GM12878 (cell line): ENCODE data around the gene MCOLN2. TPM values are rescaled to one million over a fixed set of nuclear protein-coding genes. Genes with fewer than 3 reads are reported as not detected.

Experiments used
- ATAC-seq: fragments of 200-7000 bp; cut with Tn5 transposase; 3 replicates; pipeline ENCODE4 v1.9.1; 2020; ENCODE audit warnings: mild to moderate bottlenecking, moderate library complexity
- BruUV-seq: library from RNA; stranded (reverse); fragments of 400-500 nt; replicated peaks from 2 replicates; lab custom pipeline; 2021; lab: Mats Ljungman, UMichigan
- CTCF ChIA-PET: fragments of 300-600 bp; sonication (Branson Sonifier 250); formaldehyde crosslinking; extraction: SDS; loops from one replicate; lab custom pipeline; 2021; ENCODE audit warnings: inconsistent platforms; lab: Yijun Ruan, JAX
- POLR2A ChIA-PET: fragments of 350-600 bp; formaldehyde crosslinking; extraction: SDS; loops from one replicate; lab custom pipeline; 2021; ENCODE audit warnings: inconsistent platforms; lab: Charles Lee
- RAD21 ChIA-PET: fragments of 300-600 bp; sonication (Branson Sonifier 250); formaldehyde crosslinking; loops from one replicate; lab custom pipeline; 2023; ENCODE audit warnings: antibody characterized with exemption; ENCODE audit not compliant: unreplicated experiment; lab: Charles Lee
- SMC1A ChIA-PET: fragments of 300-600 bp; sonication (Branson Sonifier 250); formaldehyde crosslinking; loops from one replicate; lab custom pipeline; 2023; ENCODE audit not compliant: unreplicated experiment, uncharacterized antibody; lab: Charles Lee
- DNase-seq: peaks from one replicate; pipeline ENCODE4 v3.0.0-alpha.2; 2011; ENCODE audit warnings: low read depth, low spot score
- FAIRE-seq: peaks from 3 replicates; lab custom pipeline; 2011; peaks lifted over from hg19 to GRCh38; lab: Jason Lieb, UNC
- H2AFZ ChIP-seq: 2 replicates; pipeline ENCODE4 v1.6.0; 2011; ENCODE audit warnings: low read depth, low read length, control low read depth; ENCODE audit not compliant: control insufficient read depth
- H3K27ac ChIP-seq: 2 replicates; pipeline ENCODE4 v1.5.1; 2011; ENCODE audit warnings: control low read depth; ENCODE audit not compliant: control insufficient read depth, insufficient read depth
- H3K27me3 ChIP-seq, 2 experiments: replicated peaks in 1 of 2; 2 replicates each; pipeline versions ENCODE4 v1.6.0 to v1.6.1; 2011; ENCODE audit warnings: low read length in 1 of 2; ENCODE audit not compliant: control insufficient read depth in 2 of 2, insufficient read depth in 2 of 2
- H3K36me3 ChIP-seq, 2 experiments: 2 replicates each; pipeline ENCODE4 v1.5.1; 2011; ENCODE audit warnings: low read length in 1 of 2; ENCODE audit not compliant: control insufficient read depth in 2 of 2, insufficient read depth in 2 of 2
- H3K4me1 ChIP-seq: 2 replicates; pipeline ENCODE4 v1.6.1; 2011; ENCODE audit warnings: mild to moderate bottlenecking, low read length, moderate library complexity, mixed read lengths; ENCODE audit not compliant: control insufficient read depth, insufficient read depth
- H3K4me2 ChIP-seq: 2 replicates; pipeline ENCODE4 v1.6.0; 2011; ENCODE audit warnings: control low read depth; ENCODE audit not compliant: control insufficient read depth, insufficient read depth
- H3K4me3 ChIP-seq: fragments of 200-600 bp; sonication (generic); 2 replicates; pipeline ENCODE4 v1.5.1; 2016
- H3K79me2 ChIP-seq: 2 replicates; pipeline ENCODE4 v1.6.0; 2011; ENCODE audit warnings: low read length; ENCODE audit not compliant: control insufficient read depth, insufficient read depth
- H3K9ac ChIP-seq: 2 replicates; pipeline ENCODE4 v1.8.0; 2011; ENCODE audit warnings: low read length, control low read depth, mixed read lengths; ENCODE audit not compliant: control insufficient read depth, insufficient read depth
- H3K9me3 ChIP-seq: replicated peaks from 3 replicates; pipeline ENCODE4 v1.5.1; 2011; ENCODE audit warnings: mild to moderate bottlenecking, low read length; ENCODE audit not compliant: control insufficient read depth, insufficient read depth
- H4K20me1 ChIP-seq: 2 replicates; pipeline ENCODE4 v1.6.0; 2011; ENCODE audit not compliant: control insufficient read depth, insufficient read depth
- CHD1 ChIP-seq: IDR thresholded peaks from 2 replicates; pipeline ENCODE4 v1.6.1; 2012; ENCODE audit warnings: low read depth, low read length, improper control_type of control experiment
- CHD4 ChIP-seq: fragments of 200-600 bp; sonication (generic); IDR thresholded peaks from 2 replicates; pipeline ENCODE4 v1.6.1; 2016; ENCODE audit warnings: mild to moderate bottlenecking
- ESRRA ChIP-seq: IDR thresholded peaks from 2 replicates; pipeline ENCODE4 v1.6.1; 2012; ENCODE audit warnings: mild to moderate bottlenecking, low read length, improper control_type of control experiment
- GABPA ChIP-seq: IDR thresholded peaks from 2 replicates; pipeline ENCODE4 v1.6.1; 2014; ENCODE audit warnings: antibody characterized with exemption, low read depth, mild to moderate bottlenecking, inconsistent platforms
- MLLT1 ChIP-seq: fragments of 450-650 bp; IDR thresholded peaks from 2 replicates; pipeline ENCODE4 v1.6.1; 2016; ENCODE audit warnings: mild to moderate bottlenecking
- NRF1 ChIP-seq: conservative IDR thresholded peaks from 2 replicates; pipeline ENCODE4 v1.6.1; 2011; ENCODE audit warnings: mild to moderate bottlenecking, low read depth, low read length, improper control_type of control experiment
- PAX5 ChIP-seq: IDR thresholded peaks from 2 replicates; pipeline ENCODE4 v1.6.1; 2011; ENCODE audit warnings: low read depth, low read length, borderline replicate concordance
- PKNOX1 ChIP-seq: fragments of 450-650 bp; IDR thresholded peaks from 2 replicates; pipeline ENCODE4 v1.6.1; 2016; ENCODE audit warnings: mild to moderate bottlenecking
- RAD21 ChIP-seq: IDR thresholded peaks from 2 replicates; pipeline ENCODE4 v1.6.1; 2011; ENCODE audit warnings: mild to moderate bottlenecking, low read depth, low read length, moderate library complexity; ENCODE audit not compliant: insufficient read depth
- RBBP5 ChIP-seq: fragments of 200-600 bp; sonication (generic); conservative IDR thresholded peaks from 2 replicates; pipeline ENCODE4 v1.6.1; 2016
- RELB ChIP-seq: fragments of 450-650 bp; IDR thresholded peaks from 2 replicates; pipeline ENCODE4 v1.6.1; 2017; ENCODE audit warnings: low read depth, mild to moderate bottlenecking, moderate library complexity
- REST ChIP-seq: IDR thresholded peaks from 2 replicates; pipeline ENCODE4 v1.6.1; 2012; ENCODE audit warnings: mild to moderate bottlenecking, low read depth, low read length
- YY1 ChIP-seq: IDR thresholded peaks from 2 replicates; pipeline ENCODE4 v1.6.1; 2011; ENCODE audit warnings: low read depth, mild to moderate bottlenecking, low read length
- ZNF207 ChIP-seq: fragments of 450-650 bp; IDR thresholded peaks from 2 replicates; pipeline ENCODE4 v1.6.1; 2014; ENCODE audit warnings: antibody characterized with exemption, mild to moderate bottlenecking, borderline replicate concordance
- WGBS: methylation state at CpG from one replicate; pipeline ENCODE4 v1.1.6; 2016; ENCODE audit warnings: low lambda C conversion rate; ENCODE audit not compliant: insufficient replicate concordance, insufficient coverage; ENCODE audit errors: missing lambda C conversion rate; 5-methylcytosine and 5-hydroxymethylcytosine counted together
- in situ Hi-C: fragments of 300-500 bp; cut with MboI; formaldehyde crosslinking; loops from 9 replicates; pipeline ENCODE4 v1.14.3; 2018; ENCODE audit warnings: mixed read lengths
- intact Hi-C: fragments of 100-400 bp; cut with micrococcal nuclease; formaldehyde crosslinking; loops from one replicate; pipeline ENCODE4 v1.14.2; 2022; ENCODE audit not compliant: unreplicated experiment
- polyA plus RNA-seq, 11 experiments: library from polyadenylated mRNA; depleted of rRNA in 4 of 11; unstranded in 6 of 11; stranded (reverse) in 5 of 11; fragments of >200 nt; fragmentation: Nextera tagmentation in 4 of 11; fragmentation: Illumina TruSeq in 1 of 11; extraction: Ambion mirVana in 4 of 11; extraction: Trizol in 1 of 11; gene quantifications; 1 replicate in 1 of 11; 2 replicates in 10 of 11; pipeline versions ENCODE4 v1.2.1 to v1.2.3, GENCODE V29; 2011 to 2016; ENCODE audit warnings: inconsistent platforms in 2 of 11, missing spikeins in 2 of 11, low read depth in 1 of 11
- total RNA-seq, 4 experiments: library from RNA; depleted of rRNA in 3 of 4; stranded (reverse); fragments of >200 nt in 3 of 4; fragmentation: Illumina TruSeq in 1 of 4; extraction: Trizol in 1 of 4; gene quantifications; 2 replicates each; pipeline versions ENCODE4 v1.2.1 to v1.2.3, GENCODE V29; 2013 to 2021

MCOLN2 gene
- total and polyA plus RNA-seq, 10 of the 15 experiments (the other 5 are each of a cell fraction or from before 2014, with no cell fraction given) = 25.9 to 233 (median 109) TPM

GRCh38 chr1:84936116-84936810 lies 60.6 kb downstream of the MCOLN2 start:
- Histone ChIP-seq H3K4me1 (no peaks in the 10 kb centered on the region), H3K4me3 (no peak overlapping the region), H3K27ac (no peak overlapping the region), H3K27me3 (no peaks in the 10 kb centered on the region), H3K79me2 (no peaks in the 10 kb centered on the region; the same call in 1 of the 2 replicates), H4K20me1 (no peaks in the 10 kb centered on the region), H3K9me3 (no peaks in the 10 kb centered on the region), H2AFZ (no peak overlapping the region), H3K9ac (no peak overlapping the region), H3K36me3 (peaks cover 14 to 39% of the 10 kb centered on the region in 2 experiments), H3K4me2 (no peak overlapping the region)
- intact Hi-C loops (loop anchor here (2.0 to 10.0 kb wide), 4 partner anchors 153 to 1001 kb away; no protein-coding TSS in a partner anchor), in situ Hi-C loops (no loop called here)
- DNase-seq (no peak), ATAC-seq (peak; percentile 69), FAIRE-seq (peak; percentile 31)
- ChIA-PET SMC1A (interaction anchor here (0.9 to 4.0 kb wide), 21 partner anchors 8 to 323 kb away, joined by 3 to 20 read pairs (median 6); partner anchors contain the start of gene C1orf52), CTCF (interaction anchor here (0.5 to 4.0 kb wide), 42 partner anchors 8 to 494 kb away, joined by 3 to 30 read pairs (median 4); partner anchors contain the start of genes BCL10 and C1orf52), RAD21 (interaction anchor here (0.6 to 2.5 kb wide), 12 partner anchors 9 to 176 kb away, joined by 3 to 15 read pairs (median 4); no protein-coding TSS in a partner anchor), POLR2A (interaction anchor here (0.6 kb wide), 1 partner anchor 322 kb away, joined by 3 read pairs; no protein-coding TSS in a partner anchor)
- BruUV-seq = no TSS peak
- WGBS = under 1% methylated on average over 5 of the region's 5 CpGs
- TF ChIP-seq RAD21 = peak; percentile 89
- TF ChIP-seq CHD4 = no peak
- TF ChIP-seq PAX5 = no peak
- TF ChIP-seq RBBP5 = no peak
- TF ChIP-seq GABPA = no peak
- TF ChIP-seq REST = no peak
- 0 out of 2 replicates have a peak, but pooled peaks have one; percentile 21 for TF ChIP-seq YY1
- no peak for TF ChIP-seq ESRRA
- no peak for TF ChIP-seq ZNF207
- TF ChIP-seq PKNOX1 = no peak
- TF ChIP-seq RELB = no peak
- no peak for TF ChIP-seq CHD1
- TF ChIP-seq MLLT1 = no peak
- TF ChIP-seq NRF1 = no peak
